T-cell (primary cell): ENCODE data around the gene PLCB1. TPM values are rescaled to one million over a fixed set of nuclear protein-coding genes. Genes with fewer than 3 reads are reported as not detected.
"Not testable (repeated sequence)": the region's sequence is repeated elsewhere in the genome, so short reads cannot be mapped to it uniquely, and the experiment has no call there.

Source experiments
- ATAC-seq, 4 experiments: fragments of 200-7000 bp in 3 of 4; fragments of 150-1000 bp in 1 of 4; cut with Tn5 transposase; replicated peaks in 1 of 4; 1 replicate in 3 of 4; 2 replicates in 1 of 4; pipeline ENCODE4 v1.10.0; 2021; ENCODE audit warnings: moderate library complexity in 3 of 4, mild to moderate bottlenecking in 2 of 4, moderate number of reproducible peaks in 1 of 4
- CTCF ChIA-PET, 2 donors: fragments of 300-600 bp; sonication (Branson Sonifier 250); formaldehyde crosslinking; loops; one replicate each; lab custom pipeline; 2022; ENCODE audit warnings: antibody characterized with exemption in 2 of 2; lab: Charles Lee
- POLR2A ChIA-PET, 2 donors: fragments of 300-600 bp; sonication (Branson Sonifier 250); formaldehyde crosslinking; loops; one replicate each; lab custom pipeline; 2022; ENCODE audit warnings: antibody characterized with exemption in 2 of 2; lab: Charles Lee
- DNase-seq, 35 experiments: peaks; one replicate each; pipeline versions ENCODE4 v3.0.0 to v3.0.0-alpha.2; 2013 to 2023
- H3K27ac ChIP-seq: one replicate; pipeline ENCODE4 v1.5.1; 2013; ENCODE audit warnings: low read length
- H3K27me3 ChIP-seq, 2 experiments: replicated peaks in 1 of 2; 1 replicate in 1 of 2; 2 replicates in 1 of 2; pipeline versions ENCODE4 v1.6.1 to v1.7.0; 2013; ENCODE audit warnings: low read length in 1 of 2, mixed read lengths in 1 of 2; ENCODE audit not compliant: control insufficient read depth in 2 of 2, insufficient read depth in 2 of 2; ENCODE audit errors: extremely low read depth in 1 of 2
- H3K36me3 ChIP-seq, 2 donors: 1 replicate in 1 of 2; 2 replicates in 1 of 2; pipeline versions ENCODE4 v1.6.1 to v1.7.0; 2013; ENCODE audit warnings: low read length in 1 of 2; ENCODE audit not compliant: control insufficient read depth in 2 of 2, insufficient read depth in 1 of 2; ENCODE audit errors: extremely low read depth in 1 of 2
- H3K4me1 ChIP-seq, 2 experiments: 1 replicate in 1 of 2; 2 replicates in 1 of 2; pipeline versions ENCODE4 v1.6.1 to v1.7.0; 2013; ENCODE audit warnings: low read length in 2 of 2, mixed read lengths in 1 of 2; ENCODE audit not compliant: insufficient read depth in 2 of 2, control insufficient read depth in 1 of 2; ENCODE audit errors: extremely low read depth in 1 of 2
- H3K4me3 ChIP-seq, 2 donors: 1 replicate in 1 of 2; 2 replicates in 1 of 2; pipeline versions ENCODE4 v1.5.1 to v1.7.0; 2013; ENCODE audit warnings: mild to moderate bottlenecking in 2 of 2, low read length in 1 of 2, moderate library complexity in 1 of 2; ENCODE audit not compliant: control insufficient read depth in 1 of 2; ENCODE audit errors: extremely low read depth in 1 of 2
- H3K9me3 ChIP-seq: 2 replicates; pipeline ENCODE4 v1.7.0; 2013
- H3K27ac Mint-ChIP-seq, 2 donors: one replicate each; pipeline ENCODE4 v1.8.0; 2020 to 2021; ENCODE audit warnings: mild to moderate bottlenecking in 2 of 2, mixed read lengths in 2 of 2
- H3K27me3 Mint-ChIP-seq, 2 donors: one replicate each; pipeline ENCODE4 v1.8.0; 2021 to 2022; ENCODE audit warnings: mixed read lengths in 2 of 2
- H3K36me3 Mint-ChIP-seq: one replicate; pipeline ENCODE4 v1.8.0; 2021; ENCODE audit warnings: mixed read lengths
- H3K4me1 Mint-ChIP-seq, 3 donors: one replicate each; pipeline ENCODE4 v1.8.0; 2020 to 2022; ENCODE audit warnings: mixed read lengths in 3 of 3, mild to moderate bottlenecking in 1 of 3
- H3K4me3 Mint-ChIP-seq, 3 donors: one replicate each; pipeline ENCODE4 v1.8.0; 2020 to 2022; ENCODE audit warnings: mild to moderate bottlenecking in 3 of 3, mixed read lengths in 3 of 3, moderate library complexity in 3 of 3
- H3K9me3 Mint-ChIP-seq, 3 donors: one replicate each; pipeline ENCODE4 v1.8.0; 2020 to 2022; ENCODE audit warnings: mixed read lengths in 3 of 3
- WGBS: methylation state at CpG from one replicate; pipeline ENCODE4 v1.1.5; 2013; ENCODE audit warnings: missing lambda C conversion rate; ENCODE audit not compliant: insufficient coverage; 5-methylcytosine and 5-hydroxymethylcytosine counted together
- total RNA-seq, 35 experiments: library from RNA in 6 of 35; stranded (reverse) in 6 of 35; fragments of 120-200 nt in 1 of 35; gene quantifications; one replicate each; pipeline versions ENCODE4 v1.2.1 to v1.2.4 and lab custom pipeline; 2013 to 2026

PLCB1 gene
- total RNA-seq, 5 donors from 2014 or later (not counting 1 experiment from before 2014, with no cell fraction given) = 3.3 to 15.1 (median 7.4) TPM

- ATAC-seq = no peak
- Mint-ChIP-seq H3K4me1 (no peaks in the 10 kb centered on the region), H3K9me3 (peaks cover 0 to 3% (median 0%) of the 10 kb centered on the region in 3 donors), H3K27ac (no peak overlapping the region), H3K4me3 (no peak overlapping the region), H3K36me3 (peaks cover 4% of the 10 kb centered on the region), H3K27me3 (no peaks in the 10 kb centered on the region)
- H3K27ac ChIP-seq = no peak overlapping the region
- H3K36me3 ChIP-seq = no peaks in the 10 kb centered on the region
- H3K27me3 ChIP-seq = no peaks in the 10 kb centered on the region
- ChIA-PET CTCF (interaction anchor here (0.7 kb wide), 3 partner anchors 10 to 406 kb away, joined by 5 to 7 read pairs (median 6); no protein-coding TSS in a partner anchor), POLR2A (no interaction called here)
- DNase-seq = no peak
- no peaks in the 10 kb centered on the region for H3K9me3 ChIP-seq
- peaks cover 0 to 2% of the 10 kb centered on the region in 2 experiments for H3K4me1 ChIP-seq
- 80% methylated on average over 1 of the region's 2 CpGs for WGBS
- H3K4me3 ChIP-seq = no peak overlapping the region
Measured at GRCh38 chr20:8375898-8376297, 243.8 kb downstream of the PLCB1 start.

- ChIA-PET POLR2A (no interaction called here), CTCF (interaction anchor here in 1 of 2 donors (0.5 to 0.7 kb wide), 2 partner anchors 13 to 381 kb away, joined by 3 read pairs; no protein-coding TSS in a partner anchor)
- Mint-ChIP-seq H3K4me3 (no peak overlapping the region), H3K27ac (no peak overlapping the region), H3K27me3 (no peaks in the 10 kb centered on the region), H3K9me3 (peaks cover 0 to 3% (median 0%) of the 10 kb centered on the region in 3 donors), H3K4me1 (no peaks in the 10 kb centered on the region), H3K36me3 (no peaks in the 10 kb centered on the region)
- whole genome bisulfite sequencing = 87% methylated on average over 3 of the region's 3 CpGs
- ATAC-seq (no peak), DNase-seq (no peak)
- no peaks in the 10 kb centered on the region for H3K27me3 ChIP-seq
- no peaks in the 10 kb centered on the region for H3K36me3 ChIP-seq
- H3K27ac ChIP-seq = no peak overlapping the region
- H3K4me3 ChIP-seq = no peak overlapping the region
- H3K9me3 ChIP-seq = no peaks in the 10 kb centered on the region
- peaks cover 0 to 2% of the 10 kb centered on the region in 2 experiments for H3K4me1 ChIP-seq
Measured at GRCh38 chr20:8376940-8377339, 244.9 kb downstream of the PLCB1 start.

GRCh38 chr20:8379125-8379524, 247.1 kb downstream of the PLCB1 start:
- H3K27me3 Mint-ChIP-seq, H3K9me3 Mint-ChIP-seq, H3K4me3 ChIP-seq, H3K27ac ChIP-seq, H3K27ac Mint-ChIP-seq, POLR2A ChIA-PET, H3K9me3 ChIP-seq, H3K4me1 Mint-ChIP-seq, H3K36me3 ChIP-seq, H3K36me3 Mint-ChIP-seq, H3K4me1 ChIP-seq, CTCF ChIA-PET, H3K27me3 ChIP-seq, ATAC-seq, DNase-seq, H3K4me3 Mint-ChIP-seq: not testable (repeated sequence)
- no CpG with 5 or more reads among the region's 1 CpG for WGBS

GRCh38 chr20:8385247-8385646, 253.2 kb downstream of the PLCB1 start:
- H3K36me3 ChIP-seq = no peaks in the 10 kb centered on the region
- Mint-ChIP-seq H3K4me3 (no peak overlapping the region), H3K9me3 (no peaks in the 10 kb centered on the region), H3K4me1 (peaks cover 0 to 6% (median 0%) of the 10 kb centered on the region in 3 donors), H3K27me3 (peaks cover 0 to 5% of the 10 kb centered on the region in 2 donors), H3K36me3 (no peaks in the 10 kb centered on the region), H3K27ac (no peak overlapping the region)
- WGBS = 44% methylated on average over 3 of the region's 3 CpGs
- ATAC-seq (no peak), DNase-seq (no peak)
- no peaks in the 10 kb centered on the region for H3K4me1 ChIP-seq
- ChIA-PET POLR2A (no interaction called here), CTCF (interaction anchor here (0.6 to 1.4 kb wide), 3 partner anchors 9 to 16 kb away, joined by 3 to 7 read pairs (median 5); no protein-coding TSS in a partner anchor)
- H3K9me3 ChIP-seq = no peaks in the 10 kb centered on the region
- peaks cover 0 to 7% of the 10 kb centered on the region in 2 experiments for H3K27me3 ChIP-seq
- no peak overlapping the region for H3K27ac ChIP-seq
- H3K4me3 ChIP-seq = no peak overlapping the region

- peaks cover 0 to 7% of the 10 kb centered on the region in 2 experiments for H3K27me3 ChIP-seq
- peaks cover 0 to 5% of the 10 kb centered on the region in 2 donors for H3K27me3 Mint-ChIP-seq
- no peaks in the 10 kb centered on the region for H3K36me3 Mint-ChIP-seq
- no CpG with 5 or more reads among the region's 3 CpGs for WGBS
- POLR2A ChIA-PET = no interaction called here
- H3K4me1 ChIP-seq = no peaks in the 10 kb centered on the region
- no peak overlapping the region for H3K4me3 Mint-ChIP-seq
- H3K36me3 ChIP-seq = no peaks in the 10 kb centered on the region
- no peak overlapping the region for H3K4me3 ChIP-seq
- H3K9me3 Mint-ChIP-seq = no peaks in the 10 kb centered on the region
- H3K9me3 ChIP-seq = no peaks in the 10 kb centered on the region
- H3K4me1 Mint-ChIP-seq = peaks cover 0 to 6% (median 0%) of the 10 kb centered on the region in 3 donors
- ATAC-seq = no peak
- no peak overlapping the region for H3K27ac ChIP-seq
- no peak overlapping the region for H3K27ac Mint-ChIP-seq
- CTCF ChIA-PET = interaction anchor here (1.2 to 5.7 kb wide), 5 partner anchors 14 to 342 kb away, joined by 3 to 67 read pairs (median 7); partner anchors contain the start of gene PLCB1 (in 1 of the 2)
- no peak for DNase-seq
Measured at GRCh38 chr20:8386991-8387390, 254.9 kb downstream of the PLCB1 start.

GRCh38 chr20:8388141-8388540, 256.1 kb downstream of the PLCB1 start:
- H3K9me3 Mint-ChIP-seq = no peaks in the 10 kb centered on the region
- H3K36me3 ChIP-seq = no peaks in the 10 kb centered on the region
- H3K4me3 ChIP-seq = no peak overlapping the region
- no peak overlapping the region for H3K27ac Mint-ChIP-seq
- DNase-seq (no peak), ATAC-seq (no peak)
- no peaks in the 10 kb centered on the region for H3K4me1 ChIP-seq
- H3K27me3 Mint-ChIP-seq = peaks cover 0 to 5% of the 10 kb centered on the region in 2 donors
- H3K4me1 Mint-ChIP-seq = peaks cover 0 to 6% (median 0%) of the 10 kb centered on the region in 3 donors
- ChIA-PET POLR2A (interaction anchor here in 1 of 2 donors (0.5 kb wide), 1 partner anchor 367 kb away, joined by 3 read pairs; no protein-coding TSS in a partner anchor), CTCF (interaction anchor here (0.5 to 5.7 kb wide), 13 partner anchors 11 to 577 kb away, joined by 3 to 67 read pairs (median 6); partner anchors contain the start of gene PLCB1 (in 1 of the 2))
- no peaks in the 10 kb centered on the region for H3K9me3 ChIP-seq
- no peaks in the 10 kb centered on the region for H3K36me3 Mint-ChIP-seq
- no CpG with 5 or more reads among the region's 2 CpGs for WGBS
- no peak overlapping the region for H3K27ac ChIP-seq
- H3K27me3 ChIP-seq = peaks cover 0 to 7% of the 10 kb centered on the region in 2 experiments
- no peak overlapping the region for H3K4me3 Mint-ChIP-seq
